OCI-LY7 (cell line): ENCODE results near the gene RBM18.

Experiments used
- CTCF ChIP-seq: fragments of 200-600 bp; sonication (generic); conservative IDR thresholded peaks from 2 replicates; pipeline ENCODE4 v1.5.1; 2014; ENCODE audit warnings: mild to moderate bottlenecking, antibody characterized with exemption, low read length, moderate library complexity, mixed read lengths
- EZH2phosphoT487 ChIP-seq: fragments of 200-600 bp; sonication (generic); IDR thresholded peaks from 2 replicates; pipeline ENCODE4 v1.6.1; 2018; ENCODE audit warnings: low read depth, borderline replicate concordance, mild to moderate bottlenecking, mixed run types, antibody characterized with exemption, low read length, moderate library complexity, mixed read lengths

- TF ChIP-seq CTCF, result no peak
- no peak for TF ChIP-seq EZH2phosphoT487
Measured at GRCh38 chr9:122201641-122202040, 63.0 kb downstream of the RBM18 start.
